Measurements from ENCODE around the gene TEKTIP1.
"Not testable (repeated sequence)": the region's sequence is repeated elsewhere in the genome, so short reads cannot be mapped to it uniquely, and the experiment has no call there.

TEKTIP1 gene

DNA sequence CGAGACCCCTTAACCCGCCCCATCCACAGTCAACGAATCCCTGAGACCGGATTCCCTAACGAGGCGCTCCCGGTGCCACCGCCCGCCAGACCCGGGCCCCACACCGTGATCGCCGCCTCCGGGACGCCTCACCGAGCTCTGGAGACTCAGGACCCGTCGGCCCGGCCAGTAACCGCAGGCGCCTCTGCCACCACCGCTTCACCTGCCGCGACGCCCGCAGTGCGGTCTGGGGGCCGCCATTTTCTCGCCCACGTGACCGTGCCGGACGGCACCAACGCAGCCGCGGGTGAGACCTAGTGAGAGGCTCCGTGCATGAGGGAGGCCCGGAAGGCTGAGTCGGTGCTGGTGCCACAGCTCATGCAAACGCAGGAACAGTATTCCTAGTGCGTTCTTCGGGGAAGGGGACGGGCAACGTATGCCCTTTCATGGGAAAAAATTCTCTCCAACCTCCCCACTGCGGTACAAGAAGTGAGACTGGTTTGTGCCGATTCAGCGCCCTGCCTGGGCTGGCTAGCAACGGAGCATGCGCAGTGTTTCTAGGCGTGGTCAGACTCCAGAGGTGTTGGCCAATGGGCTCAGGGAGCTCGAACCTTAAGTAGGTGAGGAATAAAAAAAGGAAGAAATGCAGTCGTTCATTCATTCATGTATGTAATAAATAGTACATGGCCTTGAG is 38.4 kb upstream of the TEKTIP1 start, which contains the start of gene DOHH:
TSS of gene DOHH (minus strand) at position 246 of the 673 bp plus-strand sequence. CDS start 3,860 bp downstream, outside the sequence.
- TF ChIP-seq JUND (IDR thresholded peaks at IDR 0.05; ENCODE audit: low read depth): peak; percentile 57; the same call in 1 of the 2 replicates
- peak; percentile 93 to 96 for DNase-seq (ENCODE audit: low read depth in 1 of 2, low spot score in 1 of 2)
- in situ Hi-C loops (cut with HindIII; ENCODE audit: low pct_unique_long_range_greater_than_20kb, low sequenced_read_pairs): no loop called here

DNA sequence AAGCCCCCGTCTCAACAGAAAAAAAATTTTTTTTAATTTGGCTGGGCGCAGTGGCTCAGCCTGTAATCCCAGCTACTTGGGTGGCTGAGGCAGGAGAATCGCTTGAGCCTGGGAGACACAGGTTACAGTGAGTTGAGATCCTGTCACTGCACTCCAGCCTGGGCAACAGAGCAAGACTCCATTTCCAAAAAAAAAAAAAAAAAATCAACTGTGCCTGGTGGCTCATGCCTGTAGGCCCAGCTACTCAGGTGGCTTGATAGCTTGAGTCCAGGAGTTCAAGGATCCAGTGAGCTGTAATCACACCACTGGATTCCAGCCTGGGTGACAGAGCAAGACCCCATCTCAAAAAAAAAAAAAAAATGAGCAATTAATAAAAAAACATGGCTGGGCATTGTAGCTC is 37.2 kb upstream of the TEKTIP1 start:
- in situ Hi-C loops (cut with HindIII; ENCODE audit: low pct_unique_long_range_greater_than_20kb, low sequenced_read_pairs): no loop called here
- no peak for DNase-seq (ENCODE audit: low read depth in 1 of 2, low spot score in 1 of 2)
- no peak for TF ChIP-seq JUND (IDR thresholded peaks at IDR 0.05; ENCODE audit: low read depth)

DNA sequence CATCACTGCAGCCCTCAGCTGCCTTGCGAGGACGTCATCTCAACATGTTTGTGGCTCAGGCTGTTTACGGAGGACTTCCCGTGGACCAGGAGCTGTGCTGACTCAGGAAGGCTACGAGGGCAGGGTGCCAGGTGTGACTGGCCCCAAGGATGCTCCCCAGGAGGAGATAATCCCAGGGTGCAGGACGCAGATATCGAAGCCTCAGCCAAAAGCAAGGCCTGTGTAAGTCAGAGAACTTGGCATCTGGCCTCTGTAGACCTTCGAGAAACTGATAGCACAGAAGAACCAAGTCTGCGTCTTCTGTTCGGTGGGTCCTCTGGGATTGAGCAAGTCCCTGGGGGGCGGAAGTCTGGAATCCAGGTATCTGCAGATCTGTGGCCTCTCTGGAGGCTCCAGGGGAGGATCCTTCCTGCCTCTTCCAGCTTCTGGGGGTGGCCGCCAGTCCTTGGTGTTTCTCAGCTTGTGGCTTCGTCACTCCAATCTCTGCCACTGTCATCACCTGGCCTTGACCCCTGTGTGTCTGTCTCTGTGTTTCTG is 35.9 kb upstream of the TEKTIP1 start:
- DNase-seq (ENCODE audit: low read depth in 1 of 2, low spot score in 1 of 2): no peak
- in situ Hi-C loops (cut with HindIII; ENCODE audit: low pct_unique_long_range_greater_than_20kb, low sequenced_read_pairs): no loop called here
- no peak for TF ChIP-seq JUND (IDR thresholded peaks at IDR 0.05; ENCODE audit: low read depth)

DNA sequence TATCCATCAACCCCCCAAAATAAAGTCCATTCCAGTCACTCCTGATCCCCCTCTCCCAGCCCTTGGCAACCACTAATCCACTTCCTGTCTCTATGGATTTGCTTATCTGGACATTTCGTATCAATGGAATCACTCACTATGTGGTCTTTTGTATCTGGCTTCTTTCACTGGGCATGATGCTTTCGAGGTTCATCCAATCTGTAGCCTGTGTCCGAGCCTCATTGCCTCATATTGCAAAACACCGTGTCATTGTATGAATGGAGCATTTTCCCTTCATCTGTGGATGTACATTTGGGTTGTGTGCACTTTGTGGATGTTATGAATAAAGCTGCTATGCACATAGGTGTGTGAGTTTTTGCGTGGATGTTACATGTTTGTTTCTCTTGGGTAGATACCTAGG is 34.2 kb upstream of the TEKTIP1 start:
- TF ChIP-seq JUND (IDR thresholded peaks at IDR 0.05; ENCODE audit: low read depth): no peak
- in situ Hi-C loops (cut with HindIII; ENCODE audit: low pct_unique_long_range_greater_than_20kb, low sequenced_read_pairs): no loop called here
- no peak for DNase-seq (ENCODE audit: low read depth in 1 of 2, low spot score in 1 of 2)

DNA sequence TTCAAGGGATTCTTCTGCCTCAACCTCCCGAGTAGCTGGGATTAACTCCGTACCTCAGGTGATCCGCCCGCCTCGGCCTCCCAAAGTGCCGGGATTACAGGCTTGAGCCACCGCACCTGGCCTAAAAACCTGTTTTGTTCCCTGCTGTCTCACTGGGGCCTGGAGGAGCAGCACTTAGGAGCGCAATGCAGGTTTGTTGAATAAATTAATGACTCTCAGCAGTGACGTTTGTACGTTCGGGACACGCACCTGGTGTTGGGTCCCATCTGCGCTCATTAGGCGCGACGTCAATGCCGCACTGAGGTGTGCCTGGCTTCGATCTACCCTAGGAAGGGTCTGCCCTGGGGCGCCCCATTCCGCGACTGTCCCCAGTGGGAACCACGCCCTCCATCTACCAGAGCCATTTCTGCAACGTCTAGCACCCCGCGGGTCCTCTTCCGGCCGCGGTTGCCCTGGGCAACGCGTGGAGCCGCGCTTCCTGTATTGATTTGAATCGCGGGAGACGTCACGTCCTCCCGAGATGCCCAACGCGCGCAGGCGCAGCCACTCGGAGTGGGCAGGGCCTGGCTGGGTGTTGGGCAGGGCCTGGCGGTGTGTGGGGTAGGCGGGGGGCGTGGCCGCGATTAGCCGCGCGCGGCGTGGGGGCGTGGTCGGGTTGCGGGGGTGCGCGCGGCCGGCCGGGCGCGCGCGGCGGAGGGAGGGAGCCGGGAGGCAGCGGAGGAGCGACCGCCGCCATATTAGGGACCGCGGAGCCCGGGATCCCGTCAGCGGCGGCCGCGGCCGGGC is 33.2 kb upstream of the TEKTIP1 start, which contains the start of gene FZR1:
TSS of gene FZR1 (plus strand) at position 714 of the 786 bp plus-strand sequence. CDS start 16,679 bp downstream, outside the sequence.
- TF ChIP-seq JUND (IDR thresholded peaks at IDR 0.05; ENCODE audit: low read depth): no peak
- DNase-seq (ENCODE audit: low read depth in 1 of 2, low spot score in 1 of 2): peak; percentile 92 to 98
- in situ Hi-C loops (cut with HindIII; ENCODE audit: low pct_unique_long_range_greater_than_20kb, low sequenced_read_pairs): no loop called here

DNA sequence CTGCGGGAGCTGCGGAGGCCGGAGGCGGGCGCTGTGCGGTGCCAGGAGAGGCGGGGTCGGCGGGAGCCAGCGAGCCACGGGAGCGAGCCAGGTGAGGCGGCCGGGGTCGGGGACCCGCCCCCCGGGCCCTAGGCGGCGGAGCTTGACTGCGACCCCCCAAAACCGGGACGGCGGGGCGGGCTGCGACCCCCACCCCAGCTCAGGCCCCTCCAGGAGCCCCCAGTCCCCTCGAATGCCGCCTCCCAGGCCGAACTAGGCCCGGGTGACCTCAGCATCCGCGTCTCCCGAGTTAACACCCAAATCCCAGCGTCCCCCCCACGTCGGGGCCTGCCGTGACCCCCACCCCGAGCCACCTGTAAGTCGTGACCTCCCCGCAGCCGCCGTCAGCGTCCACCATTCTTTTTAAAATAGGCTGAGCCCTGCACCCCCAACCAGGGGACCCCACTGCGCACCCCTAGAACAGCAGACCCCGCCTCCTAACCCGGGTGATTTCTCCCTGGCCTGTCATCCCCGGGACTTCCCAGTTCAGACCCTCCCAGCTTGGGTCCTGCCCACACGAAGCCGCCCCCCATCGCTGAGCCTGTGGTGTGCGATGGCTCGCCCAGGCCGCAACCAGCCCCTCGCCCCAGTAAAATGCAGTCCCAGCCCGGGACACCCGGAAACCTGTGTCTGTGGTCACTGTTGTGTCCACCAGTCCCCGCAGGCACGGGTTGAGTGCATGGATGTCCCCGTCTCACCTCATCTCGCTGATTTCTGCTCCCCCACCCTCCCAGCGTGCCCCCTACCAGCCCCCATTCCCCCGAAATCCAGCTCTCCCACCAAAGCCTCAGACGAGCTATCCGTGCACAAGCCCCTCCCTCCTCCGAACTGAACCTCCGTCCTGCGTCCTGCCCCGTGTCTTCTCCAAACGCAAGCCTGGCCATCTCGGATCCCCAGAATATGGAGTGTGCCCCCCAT is 32.3 kb upstream of the TEKTIP1 start:
- DNase-seq (ENCODE audit: low read depth in 1 of 2, low spot score in 1 of 2): no peak
- in situ Hi-C loops (cut with HindIII; ENCODE audit: low pct_unique_long_range_greater_than_20kb, low sequenced_read_pairs): no loop called here

DNA sequence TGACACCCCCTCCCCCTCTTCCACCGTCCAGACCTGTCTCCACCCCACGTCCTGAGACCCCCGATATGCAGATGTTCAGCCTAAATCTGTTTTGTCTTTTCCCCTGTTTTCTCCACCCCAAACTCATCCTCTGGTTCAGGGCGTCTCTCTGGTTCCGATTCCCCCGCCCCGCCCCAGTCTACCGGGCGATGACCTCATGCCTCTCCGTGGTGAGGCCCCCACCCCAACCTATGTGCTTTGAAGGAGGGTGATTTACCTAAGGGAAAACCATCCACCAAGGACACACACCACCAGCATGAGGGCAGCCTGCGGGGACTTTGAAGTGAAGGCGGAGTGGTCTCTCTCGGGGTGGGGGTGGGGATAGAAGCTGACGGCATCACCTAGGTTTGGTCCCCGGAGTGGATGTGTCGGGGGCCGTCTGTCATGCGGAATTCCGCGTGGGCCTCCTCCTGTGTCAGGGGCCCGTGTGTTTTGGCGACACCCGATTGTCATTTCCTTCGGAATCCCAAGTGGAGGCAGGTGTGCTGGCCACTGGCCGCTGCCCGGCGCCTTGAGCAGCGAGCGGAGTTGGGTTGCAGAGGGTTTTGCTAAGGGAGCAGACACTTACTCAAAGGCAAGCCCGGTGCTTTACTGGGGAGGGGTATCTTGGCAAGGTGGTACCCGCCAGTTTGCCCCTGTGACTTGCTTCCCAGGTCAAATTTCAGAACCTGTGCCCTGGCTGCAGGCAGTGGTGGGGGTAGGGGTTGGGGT is 31.4 kb upstream of the TEKTIP1 start:
- no peak for DNase-seq (ENCODE audit: low read depth in 1 of 2, low spot score in 1 of 2)
- TF ChIP-seq JUND (IDR thresholded peaks at IDR 0.05; ENCODE audit: low read depth): no peak
- in situ Hi-C loops (cut with HindIII; ENCODE audit: low pct_unique_long_range_greater_than_20kb, low sequenced_read_pairs): no loop called here

More for the DNA sequence above, 32.3 kb upstream of the TEKTIP1 start:
- no peak for TF ChIP-seq JUND (IDR thresholded peaks at IDR 0.05; ENCODE audit: low read depth)

DNA sequence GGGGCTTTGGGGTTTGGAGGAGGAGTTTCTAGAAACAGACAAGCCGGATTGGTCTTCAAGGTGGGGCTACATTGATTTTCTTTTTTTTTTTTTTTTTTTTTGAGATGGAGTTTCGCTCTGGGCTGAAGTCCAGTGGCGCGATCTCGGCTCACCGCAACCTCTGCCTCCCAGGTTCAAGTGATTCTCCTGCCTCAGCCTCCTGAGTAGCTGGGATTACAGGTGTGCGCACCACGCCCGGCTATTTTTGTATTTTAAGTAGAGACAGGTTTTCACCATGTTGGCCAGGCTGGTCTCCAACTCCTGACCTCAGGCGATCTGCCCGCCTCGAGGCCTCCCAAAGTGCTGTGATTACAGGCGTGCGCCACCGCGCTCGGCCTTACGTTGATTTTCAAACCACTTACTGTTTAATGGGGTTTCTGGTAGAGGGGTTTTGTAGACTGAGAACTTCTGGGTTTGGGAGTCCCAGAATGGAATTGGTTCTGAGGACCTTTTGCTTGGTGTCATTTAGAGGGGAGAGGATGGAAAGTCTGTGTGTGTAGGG is 30.8 kb upstream of the TEKTIP1 start:
- peak in 1 of 2 experiments; percentile 28 for DNase-seq (ENCODE audit: low read depth in 1 of 2, low spot score in 1 of 2)
- in situ Hi-C loops (cut with HindIII; ENCODE audit: low pct_unique_long_range_greater_than_20kb, low sequenced_read_pairs): not testable (repeated sequence)

DNA sequence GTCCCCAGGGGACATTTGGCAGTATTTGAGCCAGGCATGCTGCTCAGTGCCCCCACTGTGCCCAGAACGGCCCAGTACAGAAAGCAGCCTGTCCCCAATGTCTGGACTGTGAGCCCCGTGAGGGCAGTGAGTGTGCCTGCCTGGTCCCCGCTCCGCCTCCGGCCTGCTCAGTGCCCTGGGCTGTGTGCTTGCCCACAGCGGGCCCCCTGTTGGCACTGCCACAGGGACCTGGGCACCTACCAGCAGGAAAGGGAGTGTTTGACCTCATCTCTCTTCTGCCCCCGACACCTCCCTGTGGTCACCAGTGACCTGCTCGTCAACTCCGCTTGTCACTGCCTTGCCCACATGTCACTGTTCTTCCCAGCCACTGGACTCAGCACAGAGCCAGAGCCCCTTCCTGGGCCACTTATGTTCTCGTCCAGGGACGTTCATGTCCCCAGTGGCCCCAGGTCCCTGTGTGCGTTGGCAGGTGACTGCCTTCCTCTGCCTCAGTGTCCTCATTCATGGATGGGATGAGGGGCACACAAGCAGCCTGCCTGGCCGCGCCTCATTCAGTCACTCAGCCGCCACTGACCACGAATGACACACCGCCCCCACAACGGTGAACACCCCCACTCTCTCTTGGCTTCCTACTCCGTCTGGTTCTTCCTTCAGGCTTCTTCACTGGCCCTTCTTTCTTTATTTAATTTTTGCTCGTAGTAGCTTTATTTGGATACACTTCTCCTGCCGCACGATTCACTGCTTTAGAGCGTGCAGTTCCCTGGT is 30.0 kb upstream of the TEKTIP1 start:
- no peak for TF ChIP-seq JUND (IDR thresholded peaks at IDR 0.05; ENCODE audit: low read depth)
- in situ Hi-C loops (cut with HindIII; ENCODE audit: low pct_unique_long_range_greater_than_20kb, low sequenced_read_pairs): no loop called here
- no peak for DNase-seq (ENCODE audit: low read depth in 1 of 2, low spot score in 1 of 2)

DNA sequence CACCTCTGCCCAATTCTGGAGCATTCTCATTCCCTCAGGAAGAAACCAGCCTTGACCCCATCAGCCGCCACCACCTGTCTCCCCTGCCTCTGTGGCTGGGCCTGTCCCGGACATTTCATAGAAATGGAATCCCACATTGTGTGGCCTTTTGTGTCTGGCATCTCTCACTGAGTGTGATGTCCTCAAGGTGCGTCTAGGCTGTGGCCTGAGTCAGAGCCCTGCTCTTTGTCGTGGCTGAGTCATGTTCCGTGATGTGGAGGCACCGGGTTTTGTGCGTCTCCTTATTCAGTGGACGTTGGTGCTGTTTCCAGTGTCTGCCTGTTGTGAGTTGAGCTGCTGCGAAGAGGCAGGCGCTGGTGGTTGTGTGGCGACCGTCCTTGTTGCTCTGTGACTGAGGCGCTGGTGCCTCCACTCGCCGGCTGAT is 29.4 kb upstream of the TEKTIP1 start:
- in situ Hi-C loops (cut with HindIII; ENCODE audit: low pct_unique_long_range_greater_than_20kb, low sequenced_read_pairs): no loop called here
- TF ChIP-seq JUND (IDR thresholded peaks at IDR 0.05; ENCODE audit: low read depth): no peak
- no peak for DNase-seq (ENCODE audit: low read depth in 1 of 2, low spot score in 1 of 2)

DNA sequence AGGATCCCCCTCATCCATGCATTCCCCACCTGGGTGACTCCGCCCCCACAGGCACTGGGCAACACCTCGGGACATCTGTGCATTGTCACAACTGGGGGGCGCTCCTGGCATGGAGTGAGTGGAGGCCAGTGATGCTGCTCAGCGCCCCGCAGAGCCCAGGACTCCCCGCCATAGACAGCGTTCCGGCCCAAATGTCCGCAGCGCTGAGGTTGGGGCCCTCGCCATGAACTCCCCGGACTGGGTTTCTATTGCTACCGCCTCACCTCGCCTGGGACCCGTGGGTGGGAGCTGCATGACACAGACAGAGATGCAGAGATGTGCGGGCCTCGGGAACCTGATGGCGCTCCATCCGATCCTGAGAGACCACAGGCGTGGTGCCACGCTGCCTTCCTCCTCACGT is 28.2 kb upstream of the TEKTIP1 start:
- in situ Hi-C loops (cut with HindIII; ENCODE audit: low pct_unique_long_range_greater_than_20kb, low sequenced_read_pairs): no loop called here
- no peak for TF ChIP-seq JUND (IDR thresholded peaks at IDR 0.05; ENCODE audit: low read depth)
- no peak for DNase-seq (ENCODE audit: low read depth in 1 of 2, low spot score in 1 of 2)
